Astrocyte (in vitro differentiated cells and primary cell): ENCODE measurements around the gene PCLAF.

Source experiments
- CTCF ChIP-seq: IDR thresholded peaks from 2 replicates; pipeline ENCODE4 v1.5.1; 2011; ENCODE audit warnings: low read depth, mild to moderate bottlenecking, inconsistent platforms, low read length, moderate library complexity; ENCODE audit not compliant: insufficient read depth
- EZH2 ChIP-seq: IDR thresholded peaks from 2 replicates; pipeline ENCODE4 v1.6.1; 2012; ENCODE audit warnings: mild to moderate bottlenecking, low read length, inconsistent platforms; ENCODE audit not compliant: insufficient read depth

GRCh38 chr15:64354688-64355344, 26.4 kb downstream of the PCLAF start:
- TF ChIP-seq CTCF, result no peak
- no peak for TF ChIP-seq EZH2
